ENCODE results near the gene UNC13A.

Gene UNC13A

DNA sequence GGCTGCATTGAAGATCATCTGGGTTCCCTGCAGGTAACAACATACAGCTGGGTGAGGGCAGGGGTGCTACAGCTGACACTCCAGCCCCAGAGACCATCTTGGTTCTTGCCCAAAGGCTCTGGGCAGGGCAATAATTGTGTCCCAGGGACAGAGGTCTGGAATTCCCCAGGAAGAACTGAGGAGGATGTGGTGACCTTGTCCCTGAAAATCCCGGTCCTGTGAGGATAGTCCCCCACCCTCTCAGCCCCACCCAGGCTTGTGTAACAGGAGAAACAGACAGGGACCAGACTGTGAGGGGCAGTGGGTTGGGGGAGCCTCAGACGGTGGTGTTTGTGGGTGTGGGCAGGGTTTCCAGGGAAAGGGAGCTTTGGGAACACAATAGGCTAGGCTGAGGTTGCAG, 69.2 kb downstream of the UNC13A start:
- TF ChIP-seq TAF1 (IDR thresholded peaks at IDR 0.05; ENCODE audit: borderline replicate concordance, insufficient read depth, low read length) (no peak), POLR2AphosphoS5 (IDR thresholded peaks at IDR 0.05; ENCODE audit: low read depth, low read length) (no peak), SIN3A (IDR thresholded peaks at IDR 0.05; ENCODE audit: borderline replicate concordance, insufficient read depth, low read length) (no peak), FOXP2 (optimal IDR thresholded peaks at IDR 0.05; ENCODE audit: borderline replicate concordance, extremely low read depth, extremely low read length, insufficient read depth) (no peak), REST (IDR thresholded peaks at IDR 0.05; ENCODE audit: insufficient read depth in 1 of 2, low read depth in 2 of 2, low read length in 2 of 2) (no peak)

GRCh38 chr19:17618281-17618903, 69.8 kb downstream of the UNC13A start:
- TF ChIP-seq POLR2AphosphoS5 (IDR thresholded peaks at IDR 0.05; ENCODE audit: low read depth, low read length) (no peak), FOXP2 (optimal IDR thresholded peaks at IDR 0.05; ENCODE audit: borderline replicate concordance, extremely low read depth, extremely low read length, insufficient read depth) (no peak), SIN3A (IDR thresholded peaks at IDR 0.05; ENCODE audit: borderline replicate concordance, insufficient read depth, low read length) (no peak), TAF1 (IDR thresholded peaks at IDR 0.05; ENCODE audit: borderline replicate concordance, insufficient read depth, low read length) (no peak), REST (IDR thresholded peaks at IDR 0.05; ENCODE audit: insufficient read depth in 1 of 2, low read depth in 2 of 2, low read length in 2 of 2) (no peak)

DNA sequence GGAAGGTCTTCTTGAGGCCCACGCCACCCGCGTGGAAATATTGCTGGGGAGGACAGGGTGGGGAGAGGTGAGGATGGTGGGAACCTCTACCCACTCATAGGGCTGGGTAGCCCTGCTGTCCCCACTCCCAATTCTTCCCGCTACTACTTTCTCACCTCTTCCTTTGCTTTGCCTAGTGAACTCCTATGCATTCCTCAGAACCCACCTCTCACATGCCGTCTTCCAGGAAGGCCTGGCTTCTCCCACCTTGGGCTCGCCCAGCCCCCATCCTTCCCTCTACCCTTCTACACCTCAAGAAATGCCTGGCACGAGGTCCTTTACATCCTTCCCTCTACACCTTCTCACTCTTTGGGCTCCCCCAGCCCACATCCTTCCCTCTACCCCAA, 70.4 kb downstream of the UNC13A start:
- TF ChIP-seq POLR2AphosphoS5 (IDR thresholded peaks at IDR 0.05; ENCODE audit: low read depth, low read length), result no peak
- TF ChIP-seq TAF1 (IDR thresholded peaks at IDR 0.05; ENCODE audit: borderline replicate concordance, insufficient read depth, low read length), result no peak
- TF ChIP-seq SIN3A (IDR thresholded peaks at IDR 0.05; ENCODE audit: borderline replicate concordance, insufficient read depth, low read length), result no peak
- TF ChIP-seq REST (IDR thresholded peaks at IDR 0.05; ENCODE audit: insufficient read depth in 1 of 2, low read depth in 2 of 2, low read length in 2 of 2), result no peak
- no peak for TF ChIP-seq FOXP2 (optimal IDR thresholded peaks at IDR 0.05; ENCODE audit: borderline replicate concordance, extremely low read depth, extremely low read length, insufficient read depth)

- TF ChIP-seq POLR2AphosphoS5 (IDR thresholded peaks at IDR 0.05; ENCODE audit: low read depth, low read length) (no peak), FOXP2 (optimal IDR thresholded peaks at IDR 0.05; ENCODE audit: borderline replicate concordance, extremely low read depth, extremely low read length, insufficient read depth) (no peak), TAF1 (IDR thresholded peaks at IDR 0.05; ENCODE audit: borderline replicate concordance, insufficient read depth, low read length) (no peak), SIN3A (IDR thresholded peaks at IDR 0.05; ENCODE audit: borderline replicate concordance, insufficient read depth, low read length) (no peak), REST (IDR thresholded peaks at IDR 0.05; ENCODE audit: insufficient read depth in 1 of 2, low read depth in 2 of 2, low read length in 2 of 2) (no peak)
These were observed 71.0 kb downstream of the UNC13A start for GRCh38 chr19:17616961-17617806.

Data from PFSK-1 (cell line).